Measurements from ENCODE around the gene TEN1. TPM values are rescaled to one million over a fixed set of nuclear protein-coding genes. Genes with fewer than 3 reads are reported as not detected.

TEN1 gene
- total and polyA plus RNA-seq, 2 of the 13 experiments (the other 11 are each of a cell fraction or from before 2014, with no cell fraction given) = 18.0 to 21.3 TPM

- TF ChIP-seq ZBED4 (CRISPR knock-in tag; IDR thresholded peaks at IDR 0.05; ENCODE audit: borderline replicate concordance) (peak; percentile 91), MAFK (conservative IDR thresholded peaks at IDR 0.05 in 1 of 2, IDR thresholded peaks at IDR 0.05 in 1 of 2; ENCODE audit: low read length in 2 of 2) (no peak), MTERF4 (CRISPR knock-in tag; IDR thresholded peaks at IDR 0.05) (peak; percentile 89), ZNF333 (CRISPR knock-in tag; IDR thresholded peaks at IDR 0.05; ENCODE audit: borderline replicate concordance) (peak; percentile 95; the same call in 1 of the 2 replicates), POGZ (CRISPR knock-in tag; IDR thresholded peaks at IDR 0.05) (peak; percentile 86), ZBTB10 (CRISPR knock-in tag; IDR thresholded peaks at IDR 0.05; ENCODE audit: borderline replicate concordance) (peak; percentile 72; the same call in 1 of the 2 replicates), TBX3 (IDR thresholded peaks at IDR 0.05; ENCODE audit: borderline replicate concordance) (no peak), GZF1 (CRISPR knock-in tag; IDR thresholded peaks at IDR 0.05) (no peak), ZNF253 (CRISPR knock-in tag; IDR thresholded peaks at IDR 0.05; ENCODE audit: borderline replicate concordance) (0 out of 2 replicates have a peak, but pooled peaks have one; percentile 37), TRIM24 (CRISPR knock-in tag; IDR thresholded peaks at IDR 0.05) (no peak), TBP (CRISPR knock-in tag; IDR thresholded peaks at IDR 0.05) (no peak; the same call in 1 of the 2 replicates), CENPX (CRISPR knock-in tag; IDR thresholded peaks at IDR 0.05) (no peak), ZMAT3 (CRISPR knock-in tag; conservative IDR thresholded peaks at IDR 0.05) (peak; percentile 78; the same call in 1 of the 2 replicates), HNF4A (CRISPR knock-in tag; IDR thresholded peaks at IDR 0.05) (peak; percentile 27), POLR2A (IDR thresholded peaks at IDR 0.05; ENCODE audit: insufficient read depth in 1 of 2, low read depth in 2 of 2, low read length in 2 of 2) (peak; percentile 89 to 94)
Observed at GRCh38 chr17:75940727-75941441, 38.2 kb upstream of the TEN1 start, which contains the start of gene FBF1 (continued).

Measured in HepG2 (cell line).